ENCODE data around the gene PKD1.
"Not testable (repeated sequence)": the region's sequence is repeated elsewhere in the genome, so short reads cannot be mapped to it uniquely, and the experiment has no call there.

- TF ChIP-seq CTCF (IDR thresholded peaks at IDR 0.05 in 4 of 5, conservative IDR thresholded peaks at IDR 0.05 in 1 of 5); POLR2A (IDR thresholded peaks at IDR 0.05): not testable (repeated sequence)
These were observed 19.3 kb downstream of the PKD1 start for GRCh38 chr16:2116428-2116827.
